ENCODE data around the gene F2RL2.
"Not testable (repeated sequence)": the region's sequence is repeated elsewhere in the genome, so short reads cannot be mapped to it uniquely, and the experiment has no call there.

The F2RL2 gene

GRCh38 chr5:76604838-76605237 is 18.4 kb downstream of the F2RL2 start:
- Histone ChIP-seq H3K4me3 (ENCODE audit: low read depth, low read length) (no peak overlapping the region), H3K27me3 (ENCODE audit: control insufficient read depth, insufficient read depth, low read length) (no peaks in the 10 kb centered on the region), H3K36me3 (ENCODE audit: control insufficient read depth, insufficient read depth, low read length) (no peaks in the 10 kb centered on the region), H3K9me3 (ENCODE audit: control insufficient read depth, insufficient read depth, low read depth, low read length) (no peaks in the 10 kb centered on the region), H3K9ac (ENCODE audit: low read length) (no peak overlapping the region), H3K4me1 (ENCODE audit: control insufficient read depth, insufficient read depth, low read length) (peaks cover 7% of the 10 kb centered on the region), H3K27ac (ENCODE audit: low read depth, low read length) (no peak overlapping the region)

GRCh38 chr5:76603991-76604390 is 19.2 kb downstream of the F2RL2 start:
- not testable (repeated sequence) for H3K9ac ChIP-seq (ENCODE audit: low read length); H3K9me3 ChIP-seq (ENCODE audit: control insufficient read depth, insufficient read depth, low read depth, low read length); H3K27ac ChIP-seq (ENCODE audit: low read depth, low read length); H3K4me3 ChIP-seq (ENCODE audit: low read depth, low read length); H3K36me3 ChIP-seq (ENCODE audit: control insufficient read depth, insufficient read depth, low read length); H3K4me1 ChIP-seq (ENCODE audit: control insufficient read depth, insufficient read depth, low read length); H3K27me3 ChIP-seq (ENCODE audit: control insufficient read depth, insufficient read depth, low read length)

GRCh38 chr5:76602094-76602726 is 21.0 kb downstream of the F2RL2 start:
- no peaks in the 10 kb centered on the region for H3K4me1 ChIP-seq (ENCODE audit: control insufficient read depth, insufficient read depth, low read length)
- no peaks in the 10 kb centered on the region for H3K9me3 ChIP-seq (ENCODE audit: control insufficient read depth, insufficient read depth, low read depth, low read length)
- H3K9ac ChIP-seq (ENCODE audit: low read length) = no peak overlapping the region
- H3K27ac ChIP-seq (ENCODE audit: low read depth, low read length) = no peak overlapping the region
- no peaks in the 10 kb centered on the region for H3K27me3 ChIP-seq (ENCODE audit: control insufficient read depth, insufficient read depth, low read length)
- no peak overlapping the region for H3K4me3 ChIP-seq (ENCODE audit: low read depth, low read length)
- peaks cover 4% of the 10 kb centered on the region for H3K36me3 ChIP-seq (ENCODE audit: control insufficient read depth, insufficient read depth, low read length)

- Histone ChIP-seq H3K27ac (ENCODE audit: low read depth, low read length) (no peak overlapping the region), H3K9ac (ENCODE audit: low read length) (no peak overlapping the region), H3K9me3 (ENCODE audit: control insufficient read depth, insufficient read depth, low read depth, low read length) (no peaks in the 10 kb centered on the region), H3K4me1 (ENCODE audit: control insufficient read depth, insufficient read depth, low read length) (no peaks in the 10 kb centered on the region), H3K36me3 (ENCODE audit: control insufficient read depth, insufficient read depth, low read length) (peaks cover 8% of the 10 kb centered on the region), H3K27me3 (ENCODE audit: control insufficient read depth, insufficient read depth, low read length) (no peaks in the 10 kb centered on the region), H3K4me3 (ENCODE audit: low read depth, low read length) (no peak overlapping the region)
Observed at GRCh38 chr5:76601470-76601869, 21.7 kb downstream of the F2RL2 start.

GRCh38 chr5:76600716-76601115 is 22.5 kb downstream of the F2RL2 start:
- H3K27me3 ChIP-seq (ENCODE audit: control insufficient read depth, insufficient read depth, low read length) = no peaks in the 10 kb centered on the region
- H3K4me1 ChIP-seq (ENCODE audit: control insufficient read depth, insufficient read depth, low read length) = no peaks in the 10 kb centered on the region
- no peaks in the 10 kb centered on the region for H3K9me3 ChIP-seq (ENCODE audit: control insufficient read depth, insufficient read depth, low read depth, low read length)
- no peak overlapping the region for H3K9ac ChIP-seq (ENCODE audit: low read length)
- no peak overlapping the region for H3K4me3 ChIP-seq (ENCODE audit: low read depth, low read length)
- H3K27ac ChIP-seq (ENCODE audit: low read depth, low read length) = no peak overlapping the region
- H3K36me3 ChIP-seq (ENCODE audit: control insufficient read depth, insufficient read depth, low read length) = peaks cover 8% of the 10 kb centered on the region

- Histone ChIP-seq H3K9ac (ENCODE audit: low read length) (no peak overlapping the region), H3K36me3 (ENCODE audit: control insufficient read depth, insufficient read depth, low read length) (peaks cover 8% of the 10 kb centered on the region), H3K27ac (ENCODE audit: low read depth, low read length) (no peak overlapping the region), H3K4me3 (ENCODE audit: low read depth, low read length) (no peak overlapping the region), H3K9me3 (ENCODE audit: control insufficient read depth, insufficient read depth, low read depth, low read length) (no peaks in the 10 kb centered on the region), H3K4me1 (ENCODE audit: control insufficient read depth, insufficient read depth, low read length) (no peaks in the 10 kb centered on the region), H3K27me3 (ENCODE audit: control insufficient read depth, insufficient read depth, low read length) (no peaks in the 10 kb centered on the region)
Observed at GRCh38 chr5:76598531-76598930, 24.7 kb downstream of the F2RL2 start.

GRCh38 chr5:76595755-76596481 is 27.3 kb downstream of the F2RL2 start:
- Histone ChIP-seq H3K36me3 (ENCODE audit: control insufficient read depth, insufficient read depth, low read length) (peaks cover 13% of the 10 kb centered on the region), H3K9me3 (ENCODE audit: control insufficient read depth, insufficient read depth, low read depth, low read length) (no peaks in the 10 kb centered on the region)

GRCh38 chr5:76594107-76594506 is 29.1 kb downstream of the F2RL2 start:
- H3K4me1 ChIP-seq (ENCODE audit: control insufficient read depth, insufficient read depth, low read length) = no peaks in the 10 kb centered on the region
- peaks cover 13% of the 10 kb centered on the region for H3K36me3 ChIP-seq (ENCODE audit: control insufficient read depth, insufficient read depth, low read length)
- no peak overlapping the region for H3K4me3 ChIP-seq (ENCODE audit: low read depth, low read length)
- H3K9me3 ChIP-seq (ENCODE audit: control insufficient read depth, insufficient read depth, low read depth, low read length) = no peaks in the 10 kb centered on the region
- H3K27ac ChIP-seq (ENCODE audit: low read depth, low read length) = no peak overlapping the region; the same call in 1 of the 2 replicates
- H3K27me3 ChIP-seq (ENCODE audit: control insufficient read depth, insufficient read depth, low read length) = no peaks in the 10 kb centered on the region
- no peak overlapping the region for H3K9ac ChIP-seq (ENCODE audit: low read length)

More at GRCh38 chr5:76595755-76596481, 27.3 kb downstream of the F2RL2 start:
- H3K27ac ChIP-seq (ENCODE audit: low read depth, low read length) = no peak overlapping the region
- H3K27me3 ChIP-seq (ENCODE audit: control insufficient read depth, insufficient read depth, low read length) = no peaks in the 10 kb centered on the region
- no peaks in the 10 kb centered on the region for H3K4me1 ChIP-seq (ENCODE audit: control insufficient read depth, insufficient read depth, low read length)
- no peak overlapping the region for H3K4me3 ChIP-seq (ENCODE audit: low read depth, low read length)
- H3K9ac ChIP-seq (ENCODE audit: low read length) = no peak overlapping the region

- Histone ChIP-seq H3K27ac (ENCODE audit: low read depth, low read length) (no peak overlapping the region), H3K9me3 (ENCODE audit: control insufficient read depth, insufficient read depth, low read depth, low read length) (no peaks in the 10 kb centered on the region), H3K27me3 (ENCODE audit: control insufficient read depth, insufficient read depth, low read length) (no peaks in the 10 kb centered on the region), H3K36me3 (ENCODE audit: control insufficient read depth, insufficient read depth, low read length) (peaks cover 13% of the 10 kb centered on the region), H3K9ac (ENCODE audit: low read length) (no peak overlapping the region), H3K4me1 (ENCODE audit: control insufficient read depth, insufficient read depth, low read length) (no peaks in the 10 kb centered on the region), H3K4me3 (ENCODE audit: low read depth, low read length) (no peak overlapping the region)
Observed at GRCh38 chr5:76592692-76593091, 30.5 kb downstream of the F2RL2 start.

- Histone ChIP-seq H3K4me3 (ENCODE audit: low read depth, low read length) (no peak overlapping the region), H3K9ac (ENCODE audit: low read length) (no peak overlapping the region), H3K27me3 (ENCODE audit: control insufficient read depth, insufficient read depth, low read length) (no peaks in the 10 kb centered on the region), H3K27ac (ENCODE audit: low read depth, low read length) (no peak overlapping the region), H3K9me3 (ENCODE audit: control insufficient read depth, insufficient read depth, low read depth, low read length) (no peaks in the 10 kb centered on the region), H3K36me3 (ENCODE audit: control insufficient read depth, insufficient read depth, low read length) (peaks cover 6% of the 10 kb centered on the region; the same call in 1 of the 2 replicates), H3K4me1 (ENCODE audit: control insufficient read depth, insufficient read depth, low read length) (no peaks in the 10 kb centered on the region)
Observed at GRCh38 chr5:76591366-76591765, 31.8 kb downstream of the F2RL2 start.

GRCh38 chr5:76590027-76590426 is 33.2 kb downstream of the F2RL2 start:
- no peaks in the 10 kb centered on the region for H3K4me1 ChIP-seq (ENCODE audit: control insufficient read depth, insufficient read depth, low read length)
- H3K36me3 ChIP-seq (ENCODE audit: control insufficient read depth, insufficient read depth, low read length) = peaks cover 6% of the 10 kb centered on the region; the same call in 1 of the 2 replicates
- no peak overlapping the region for H3K27ac ChIP-seq (ENCODE audit: low read depth, low read length)
- no peak overlapping the region for H3K4me3 ChIP-seq (ENCODE audit: low read depth, low read length)
- no peak overlapping the region for H3K9ac ChIP-seq (ENCODE audit: low read length)
- no peaks in the 10 kb centered on the region for H3K27me3 ChIP-seq (ENCODE audit: control insufficient read depth, insufficient read depth, low read length)
- no peaks in the 10 kb centered on the region for H3K9me3 ChIP-seq (ENCODE audit: control insufficient read depth, insufficient read depth, low read depth, low read length)
